Endometrium (tissue), 2 donors: ENCODE measurements around the gene CLCNKB.
"Not testable (repeated sequence)": the region's sequence is repeated elsewhere in the genome, so short reads cannot be mapped to it uniquely, and the experiment has no call there.

ENCODE experiments used
- FAIRE-seq: peaks from 2 replicates; lab custom pipeline; 2012; peaks lifted over from hg19 to GRCh38; lab: Jason Lieb, UNC
- donor health status: control.
- donor health status: control.

Gene CLCNKB

GRCh38 chr1:16061266-16061665, 17.7 kb downstream of the CLCNKB start:
- FAIRE-seq: no peak

GRCh38 chr1:16061989-16062686, 18.6 kb downstream of the CLCNKB start:
- FAIRE-seq: not testable (repeated sequence)

GRCh38 chr1:16062687-16063075, 19.1 kb downstream of the CLCNKB start:
- FAIRE-seq: not testable (repeated sequence)

- FAIRE-seq: no peak
Measured at GRCh38 chr1:16063226-16063829, 19.7 kb downstream of the CLCNKB start.

GRCh38 chr1:16063921-16064320, 20.3 kb downstream of the CLCNKB start:
- no peak for FAIRE-seq

- FAIRE-seq: no peak
Measured at GRCh38 chr1:16064536-16065268, 21.1 kb downstream of the CLCNKB start.

GRCh38 chr1:16065269-16065576, 21.6 kb downstream of the CLCNKB start:
- FAIRE-seq: no peak

GRCh38 chr1:16066245-16066644, 22.7 kb downstream of the CLCNKB start:
- FAIRE-seq: no peak

GRCh38 chr1:16067127-16067768, 23.7 kb downstream of the CLCNKB start:
- FAIRE-seq: no peak

GRCh38 chr1:16067933-16068332, 24.4 kb downstream of the CLCNKB start:
- no peak for FAIRE-seq

GRCh38 chr1:16068356-16069270, 25.0 kb downstream of the CLCNKB start:
- FAIRE-seq: no peak

- FAIRE-seq: no peak
Measured at GRCh38 chr1:16070640-16071355, 27.2 kb downstream of the CLCNKB start.

GRCh38 chr1:16071614-16072013, 28.0 kb downstream of the CLCNKB start:
- no peak for FAIRE-seq

GRCh38 chr1:16072095-16072494, 28.5 kb downstream of the CLCNKB start:
- FAIRE-seq: no peak

GRCh38 chr1:16072616-16073484, 29.3 kb downstream of the CLCNKB start:
- no peak for FAIRE-seq

- FAIRE-seq: no peak
Measured at GRCh38 chr1:16073490-16074119, 30.0 kb downstream of the CLCNKB start, which contains the start of gene FAM131C. Gene FAM131C (minus strand): TSS chr1:16073651. CDS start chr1:16073442, 209 bp downstream.

- no peak for FAIRE-seq
Measured at GRCh38 chr1:16074217-16074616, 30.6 kb downstream of the CLCNKB start.

- FAIRE-seq: no peak
Measured at GRCh38 chr1:16075337-16076030, 31.9 kb downstream of the CLCNKB start.
